Measurements from ENCODE around the gene ADAMTS17.

ADAMTS17 gene

GRCh38 chr15:100242989-100243388, 98.8 kb downstream of the ADAMTS17 start:
- Histone ChIP-seq H3K9me3 (ENCODE audit: control insufficient read depth, insufficient read depth, low read length) (no peaks in the 10 kb centered on the region), H3K4me1 (ENCODE audit: control insufficient read depth, low read length) (no peaks in the 10 kb centered on the region), H3F3A (ENCODE audit: control insufficient read depth, insufficient read depth) (no peaks in the 10 kb centered on the region), H3K27me3 (ENCODE audit: control insufficient read depth, low read length) (no peaks in the 10 kb centered on the region), H3K4me3 (ENCODE audit: low read length) (no peak overlapping the region), H3K79me2 (ENCODE audit: control insufficient read depth, low read length) (no peaks in the 10 kb centered on the region), H3K36me3 (ENCODE audit: control insufficient read depth, low read length) (no peaks in the 10 kb centered on the region), H3K27ac (ENCODE audit: low read depth, low read length) (no peak overlapping the region), H3K9me2 (replicated peaks; ENCODE audit: control insufficient read depth, low read length) (no peaks in the 10 kb centered on the region), H3K4me2 (ENCODE audit: low read length) (no peak overlapping the region), H4K20me1 (ENCODE audit: control insufficient read depth, insufficient read depth, low read depth, low read length) (no peaks in the 10 kb centered on the region)
- no peak for TF ChIP-seq CTCF (IDR thresholded peaks at IDR 0.05; ENCODE audit: low read depth, low read length, poor library complexity, severe bottlenecking)
- no peak for TF ChIP-seq EZH2phosphoT487 (IDR thresholded peaks at IDR 0.05; ENCODE audit: borderline replicate concordance, low read length)

- TF ChIP-seq EZH2phosphoT487 (IDR thresholded peaks at IDR 0.05; ENCODE audit: borderline replicate concordance, low read length) (no peak), CTCF (IDR thresholded peaks at IDR 0.05; ENCODE audit: low read depth, low read length, poor library complexity, severe bottlenecking) (no peak)
- Histone ChIP-seq H3K27me3 (ENCODE audit: control insufficient read depth, low read length) (no peaks in the 10 kb centered on the region), H3K9me3 (ENCODE audit: control insufficient read depth, insufficient read depth, low read length) (no peaks in the 10 kb centered on the region), H3F3A (ENCODE audit: control insufficient read depth, insufficient read depth) (no peaks in the 10 kb centered on the region), H3K36me3 (ENCODE audit: control insufficient read depth, low read length) (no peaks in the 10 kb centered on the region), H3K9me2 (replicated peaks; ENCODE audit: control insufficient read depth, low read length) (no peaks in the 10 kb centered on the region), H3K4me3 (ENCODE audit: low read length) (no peak overlapping the region), H3K79me2 (ENCODE audit: control insufficient read depth, low read length) (no peaks in the 10 kb centered on the region), H4K20me1 (ENCODE audit: control insufficient read depth, insufficient read depth, low read depth, low read length) (no peaks in the 10 kb centered on the region), H3K27ac (ENCODE audit: low read depth, low read length) (no peak overlapping the region), H3K4me2 (ENCODE audit: low read length) (no peak overlapping the region), H3K4me1 (ENCODE audit: control insufficient read depth, low read length) (no peaks in the 10 kb centered on the region)
These were observed 99.9 kb downstream of the ADAMTS17 start for GRCh38 chr15:100241572-100242482.

GRCh38 chr15:100236981-100237720, 104.6 kb downstream of the ADAMTS17 start:
- H3K9me2 ChIP-seq (replicated peaks; ENCODE audit: control insufficient read depth, low read length): no peaks in the 10 kb centered on the region

More at GRCh38 chr15:100236981-100237720, 104.6 kb downstream of the ADAMTS17 start:
- TF ChIP-seq EZH2phosphoT487 (IDR thresholded peaks at IDR 0.05; ENCODE audit: borderline replicate concordance, low read length): no peak
- Histone ChIP-seq H3K79me2 (ENCODE audit: control insufficient read depth, low read length) (no peaks in the 10 kb centered on the region), H3F3A (ENCODE audit: control insufficient read depth, insufficient read depth) (no peaks in the 10 kb centered on the region), H3K36me3 (ENCODE audit: control insufficient read depth, low read length) (no peaks in the 10 kb centered on the region), H3K27ac (ENCODE audit: low read depth, low read length) (no peak overlapping the region), H3K9me3 (ENCODE audit: control insufficient read depth, insufficient read depth, low read length) (no peaks in the 10 kb centered on the region), H3K4me2 (ENCODE audit: low read length) (no peak overlapping the region), H3K27me3 (ENCODE audit: control insufficient read depth, low read length) (no peaks in the 10 kb centered on the region), H4K20me1 (ENCODE audit: control insufficient read depth, insufficient read depth, low read depth, low read length) (no peaks in the 10 kb centered on the region), H3K4me1 (ENCODE audit: control insufficient read depth, low read length) (no peaks in the 10 kb centered on the region), H3K4me3 (ENCODE audit: low read length) (no peak overlapping the region)

Data from DOHH2 (cell line).